HFF-Myc (cell line): Measurements from ENCODE around the gene SAE1.

Source experiments
- DNase-seq: peaks from one replicate; pipeline ENCODE4 v3.0.0-alpha.2; 2011; ENCODE audit warnings: low read depth; ENCODE audit errors: extremely low read depth
- H3K4me3 ChIP-seq: replicated peaks from 2 replicates; pipeline ENCODE4 v1.5.1; 2011; ENCODE audit warnings: low read depth, mild to moderate bottlenecking, control low read depth, low read length
- TF ChIP-seq, protein P1 (sequence below): IDR thresholded peaks from 2 replicates; pipeline ENCODE4 v1.5.1; 2012; ENCODE audit warnings: mild to moderate bottlenecking, low read depth, low read length, control low read depth; ENCODE audit errors: missing control alignments

Gene SAE1

DNA sequence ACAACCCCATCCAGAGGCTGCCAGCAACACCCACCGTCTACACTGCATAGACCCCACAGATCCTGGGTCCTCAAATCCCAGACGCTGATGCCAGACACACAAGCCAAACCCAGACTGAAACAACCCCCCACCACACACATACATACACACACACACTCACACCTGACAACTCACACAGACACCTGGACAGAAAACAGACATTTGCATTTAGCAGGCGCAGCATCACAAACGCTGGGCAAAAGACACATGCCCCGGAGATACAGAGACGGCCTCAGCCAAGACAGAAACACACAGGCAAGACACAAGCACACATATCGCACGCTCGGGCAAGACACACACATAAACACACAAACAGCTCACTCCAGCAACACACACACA lies 99.0 kb downstream of the SAE1 start:
- TF ChIP-seq, protein P1, sequence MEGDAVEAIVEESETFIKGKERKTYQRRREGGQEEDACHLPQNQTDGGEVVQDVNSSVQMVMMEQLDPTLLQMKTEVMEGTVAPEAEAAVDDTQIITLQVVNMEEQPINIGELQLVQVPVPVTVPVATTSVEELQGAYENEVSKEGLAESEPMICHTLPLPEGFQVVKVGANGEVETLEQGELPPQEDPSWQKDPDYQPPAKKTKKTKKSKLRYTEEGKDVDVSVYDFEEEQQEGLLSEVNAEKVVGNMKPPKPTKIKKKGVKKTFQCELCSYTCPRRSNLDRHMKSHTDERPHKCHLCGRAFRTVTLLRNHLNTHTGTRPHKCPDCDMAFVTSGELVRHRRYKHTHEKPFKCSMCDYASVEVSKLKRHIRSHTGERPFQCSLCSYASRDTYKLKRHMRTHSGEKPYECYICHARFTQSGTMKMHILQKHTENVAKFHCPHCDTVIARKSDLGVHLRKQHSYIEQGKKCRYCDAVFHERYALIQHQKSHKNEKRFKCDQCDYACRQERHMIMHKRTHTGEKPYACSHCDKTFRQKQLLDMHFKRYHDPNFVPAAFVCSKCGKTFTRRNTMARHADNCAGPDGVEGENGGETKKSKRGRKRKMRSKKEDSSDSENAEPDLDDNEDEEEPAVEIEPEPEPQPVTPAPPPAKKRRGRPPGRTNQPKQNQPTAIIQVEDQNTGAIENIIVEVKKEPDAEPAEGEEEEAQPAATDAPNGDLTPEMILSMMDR, result no peak
- peak overlapping the region; percentile 100 for H3K4me3 ChIP-seq
- DNase-seq, result no peak

DNA sequence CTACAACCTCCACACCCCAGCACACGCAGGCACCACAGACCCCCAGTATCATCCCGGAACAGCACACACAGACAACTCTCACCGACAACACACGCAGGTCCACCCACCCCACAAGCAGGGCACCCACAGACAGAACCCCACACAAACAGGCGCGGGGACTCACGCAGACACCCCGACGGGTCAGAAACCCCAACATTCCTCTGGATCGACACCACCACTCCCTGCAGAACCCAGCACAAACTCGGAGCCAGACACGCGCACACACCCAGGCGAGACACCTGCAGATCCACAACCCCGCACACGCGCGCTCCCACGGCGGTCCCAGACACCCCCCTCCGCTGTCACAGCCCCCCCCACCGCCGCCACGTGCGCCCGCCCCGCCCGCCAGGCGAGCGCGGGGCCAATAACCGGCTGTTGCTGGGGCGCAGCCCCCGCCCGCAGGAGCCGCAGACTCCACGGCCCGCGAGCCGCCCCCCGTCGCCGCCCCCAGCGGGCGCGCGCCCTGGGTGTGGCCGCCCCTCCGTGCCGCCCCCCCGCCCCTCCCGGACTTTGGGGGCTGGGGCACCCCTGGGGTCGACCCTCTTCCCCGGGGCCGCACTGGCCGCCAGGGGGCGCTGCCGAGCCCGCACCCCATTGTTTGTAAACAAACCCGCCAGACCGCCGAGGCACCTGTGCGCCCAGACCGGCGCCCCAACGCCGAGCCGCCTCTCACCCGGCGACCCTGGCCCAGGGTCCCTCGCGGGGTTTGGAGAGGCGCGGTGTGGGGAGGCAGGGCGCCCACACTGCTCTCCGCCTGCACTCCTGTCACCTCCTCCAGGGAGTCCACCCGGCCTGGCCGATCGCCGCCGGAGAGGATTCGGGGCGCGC lies 99.7 kb downstream of the SAE1 start:
- H3K4me3 ChIP-seq, result peak overlapping the region; percentile 100
- DNase-seq, result no peak
- TF ChIP-seq, protein P1, result peak; percentile 58

DNA sequence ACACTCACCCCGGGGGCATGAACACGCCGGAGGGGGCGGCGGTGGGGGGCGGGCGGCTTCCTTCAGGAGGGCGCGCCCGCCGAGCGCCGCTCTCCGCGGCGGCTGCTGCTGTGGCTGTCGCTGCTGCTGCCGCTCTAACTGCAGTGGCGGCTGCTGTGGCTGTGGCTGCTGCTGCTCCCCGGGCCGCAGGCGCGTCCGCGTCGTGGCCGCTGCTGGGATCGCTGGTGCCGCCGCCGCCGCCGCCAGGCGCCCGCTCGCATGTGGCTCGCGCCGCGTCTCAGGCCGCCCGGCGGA lies 100.2 kb downstream of the SAE1 start, which contains the start of gene BBC3:
Gene BBC3, minus strand, starts transcription at position 279 of the 294 bp plus-strand sequence. CDS start 2,768 bp downstream, outside the sequence.
- DNase-seq, result no peak
- peak within 1 kb of the TSS; percentile 100 for H3K4me3 ChIP-seq
- TF ChIP-seq, protein P1, result no peak

DNA sequence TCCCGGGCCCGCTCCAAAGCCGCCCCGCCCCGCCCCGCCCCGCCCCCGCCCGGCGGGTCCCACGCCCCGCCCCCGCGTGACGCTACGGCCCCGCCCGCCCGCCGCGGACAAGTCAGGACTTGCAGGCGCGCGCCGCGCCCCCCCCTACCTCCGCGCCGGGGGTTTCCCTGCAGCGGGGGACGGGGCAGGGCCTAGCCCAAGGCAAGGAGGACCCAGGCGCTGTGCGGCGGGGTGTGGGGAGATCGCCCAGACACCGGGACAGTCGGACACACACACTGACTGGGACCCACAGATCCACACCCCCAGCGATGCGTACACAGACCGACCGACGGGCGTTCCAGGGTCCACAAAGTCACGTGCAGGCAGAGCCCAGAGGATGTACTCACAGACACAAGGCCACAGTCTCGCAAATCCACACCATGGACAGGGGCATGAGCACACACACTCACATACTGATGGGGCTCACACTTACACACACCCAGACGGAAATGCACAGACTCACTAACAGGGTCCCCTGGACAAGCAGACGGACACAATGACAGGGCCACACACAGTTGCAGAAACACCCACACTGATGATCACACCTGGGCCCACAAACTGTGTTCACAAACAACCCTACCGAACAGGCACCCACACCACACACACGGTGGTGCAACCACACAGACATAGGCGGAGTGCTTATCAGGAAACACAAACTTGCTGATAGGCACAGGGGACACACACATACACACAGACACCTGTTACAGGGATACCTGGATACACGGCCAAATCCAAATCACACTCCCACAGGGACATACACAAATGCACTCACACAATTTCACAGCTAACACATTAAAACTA lies 100.8 kb downstream of the SAE1 start:
- peak overlapping the region; percentile 70 for H3K4me3 ChIP-seq
- TF ChIP-seq, protein P1, result no peak
- DNase-seq, result peak; percentile 66

DNA sequence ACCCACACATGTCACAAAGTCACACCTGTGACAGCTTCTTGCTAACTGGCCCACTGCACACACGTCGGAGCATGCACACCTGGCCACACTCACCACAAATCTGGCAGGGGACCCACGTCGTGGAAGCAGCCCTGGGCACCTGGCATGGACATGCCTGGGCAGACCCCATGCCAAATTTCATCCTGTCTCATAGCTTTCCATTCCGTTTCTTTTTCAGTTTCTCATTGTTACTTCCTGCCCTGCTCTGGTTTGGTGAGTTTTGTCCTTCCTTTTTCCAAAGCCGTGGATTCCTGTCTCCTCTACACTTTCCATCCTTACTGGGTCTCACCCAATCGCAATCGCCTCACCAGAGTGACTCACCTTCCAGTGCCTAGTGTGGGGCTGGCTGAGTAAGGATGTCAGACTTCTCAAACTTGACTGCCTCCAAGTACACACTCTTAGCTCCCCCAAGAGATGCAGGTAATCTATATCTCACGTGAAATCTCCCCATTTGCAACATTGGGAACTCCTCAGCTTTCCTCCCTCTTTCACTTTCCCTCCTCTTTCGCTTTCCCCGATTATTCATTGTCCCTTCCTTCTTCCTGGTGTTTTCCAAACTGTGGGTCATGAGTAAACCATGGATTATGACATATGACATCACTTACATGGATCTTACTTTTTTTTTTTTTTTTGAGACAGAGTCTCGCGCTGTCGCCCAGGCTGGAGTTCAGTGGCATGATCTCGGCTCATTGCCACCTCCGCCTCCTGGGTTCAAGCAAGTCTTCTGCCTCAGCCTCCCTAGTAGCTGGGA lies 102.0 kb downstream of the SAE1 start:
- TF ChIP-seq, protein P1, result no peak
- peak overlapping the region; percentile 70 for H3K4me3 ChIP-seq
- peak; percentile 72 for DNase-seq

DNA sequence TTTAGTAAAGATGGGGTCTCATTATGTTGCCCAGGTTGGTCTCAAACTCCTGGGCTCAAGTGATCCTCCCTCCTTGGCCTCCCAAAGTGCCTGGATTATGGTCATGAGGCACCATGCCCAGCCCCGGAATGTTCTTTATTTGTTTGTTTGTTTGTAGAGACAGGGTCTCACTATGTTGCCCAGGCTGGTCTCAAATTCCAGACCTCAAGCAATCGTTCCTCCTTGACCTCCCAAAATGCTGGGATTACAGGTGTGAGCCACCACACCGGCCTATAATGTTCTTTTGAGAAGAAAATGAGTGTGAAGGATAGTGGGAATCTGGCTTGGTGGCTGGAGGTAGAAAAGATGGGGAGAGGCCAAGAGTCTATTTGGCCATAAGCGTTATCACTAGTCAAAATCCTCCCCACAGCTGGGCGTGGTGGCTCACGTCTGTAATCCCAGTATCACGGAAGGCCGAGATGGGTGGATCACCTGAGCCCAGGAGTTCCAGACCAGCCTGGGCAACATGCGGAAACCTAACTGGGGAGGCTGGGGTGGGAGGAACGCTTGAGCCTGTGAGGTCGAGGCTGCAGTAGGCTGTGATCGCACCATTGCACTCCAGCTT lies 105.5 kb downstream of the SAE1 start:
- TF ChIP-seq, protein P1, result no peak
- H3K4me3 ChIP-seq, result no peak overlapping the region
- no peak for DNase-seq
